ENCODE results near the gene BARX1.

BARX1 gene

DNA sequence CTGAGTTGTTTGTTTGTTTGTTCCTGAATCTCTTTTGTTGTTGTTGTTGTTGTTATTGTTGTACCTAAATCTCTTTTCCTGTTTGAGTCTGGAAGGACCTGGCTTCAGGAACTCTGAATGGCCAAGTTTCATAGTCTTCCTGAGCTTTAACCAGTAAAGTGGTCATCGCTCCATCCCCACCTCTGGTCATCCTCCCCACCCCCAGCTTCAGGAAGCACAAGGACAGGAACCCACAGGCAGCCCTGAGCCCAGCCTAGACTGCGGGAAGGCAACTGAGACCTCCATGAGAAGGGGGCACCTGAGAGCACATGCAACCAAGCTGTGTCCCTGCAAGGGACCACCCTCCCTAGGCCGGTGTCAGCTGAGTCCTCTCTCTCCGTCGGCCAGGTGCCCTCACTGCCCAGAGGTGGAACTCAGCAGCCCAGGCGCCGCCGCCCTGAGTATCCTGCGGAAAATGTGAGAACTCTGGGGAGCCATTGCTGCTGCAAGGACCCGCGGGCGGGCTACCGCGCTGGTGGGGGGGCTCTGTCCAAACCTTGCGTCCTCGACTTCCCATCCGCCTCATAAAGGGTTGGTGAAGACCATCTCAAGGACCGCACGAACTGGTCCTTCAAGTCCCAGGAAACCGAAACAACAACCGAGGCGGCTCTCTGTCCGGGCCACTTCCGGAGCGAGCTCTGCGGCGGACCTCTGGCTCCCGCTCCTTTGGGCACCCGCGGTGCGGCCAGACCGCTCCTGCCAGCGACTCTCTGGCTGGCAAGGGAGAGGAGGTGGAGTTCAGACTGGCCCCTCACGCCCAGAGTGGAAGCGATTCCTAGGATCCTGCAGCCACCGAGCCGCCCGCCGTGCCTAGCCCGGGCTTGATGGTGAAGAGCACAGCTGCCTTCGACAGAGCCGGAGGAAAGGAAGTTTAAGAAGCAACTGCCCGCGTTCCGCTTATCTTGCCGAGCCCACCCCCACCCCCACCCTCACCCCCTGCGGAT, 4.2 kb downstream of the BARX1 start:
- DNase-seq, result no peak

DNA sequence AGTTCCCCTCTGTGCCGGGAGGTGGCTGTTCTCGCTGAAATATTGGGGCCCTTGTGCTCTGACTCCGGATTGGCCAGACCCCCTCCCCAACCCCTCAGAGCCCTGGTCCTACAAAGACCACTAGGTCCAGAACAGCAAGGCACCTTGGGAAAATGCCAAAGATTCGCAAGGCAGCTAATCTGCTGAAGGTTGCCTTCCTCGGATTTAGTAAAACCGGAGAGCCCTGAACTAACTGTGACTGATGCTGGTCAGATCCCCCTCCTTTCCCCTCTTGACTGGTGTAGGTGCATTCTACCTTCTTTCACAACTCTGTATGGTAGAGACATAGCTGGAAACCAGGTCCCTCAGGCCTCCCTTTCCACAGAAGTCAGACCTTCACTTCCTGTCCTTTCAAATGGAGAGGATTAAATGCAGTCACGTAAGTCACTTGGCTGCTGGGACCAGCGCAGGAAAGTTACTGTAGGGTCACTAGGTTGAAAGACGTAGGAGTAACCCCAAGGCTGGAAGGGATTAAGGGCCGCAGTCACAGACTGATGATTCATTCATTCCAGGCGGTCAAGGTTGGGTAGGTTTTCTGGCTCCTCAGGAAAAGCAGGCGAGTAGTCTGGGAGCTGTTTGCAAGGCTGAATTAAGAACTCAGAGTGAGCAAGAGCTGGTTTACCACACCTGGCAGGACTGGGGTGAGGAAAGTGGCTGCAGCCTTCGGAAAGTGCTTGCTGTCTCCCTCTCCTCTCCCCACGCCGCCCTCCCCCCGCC, 5.3 kb downstream of the BARX1 start:
- no peak for DNase-seq

DNA sequence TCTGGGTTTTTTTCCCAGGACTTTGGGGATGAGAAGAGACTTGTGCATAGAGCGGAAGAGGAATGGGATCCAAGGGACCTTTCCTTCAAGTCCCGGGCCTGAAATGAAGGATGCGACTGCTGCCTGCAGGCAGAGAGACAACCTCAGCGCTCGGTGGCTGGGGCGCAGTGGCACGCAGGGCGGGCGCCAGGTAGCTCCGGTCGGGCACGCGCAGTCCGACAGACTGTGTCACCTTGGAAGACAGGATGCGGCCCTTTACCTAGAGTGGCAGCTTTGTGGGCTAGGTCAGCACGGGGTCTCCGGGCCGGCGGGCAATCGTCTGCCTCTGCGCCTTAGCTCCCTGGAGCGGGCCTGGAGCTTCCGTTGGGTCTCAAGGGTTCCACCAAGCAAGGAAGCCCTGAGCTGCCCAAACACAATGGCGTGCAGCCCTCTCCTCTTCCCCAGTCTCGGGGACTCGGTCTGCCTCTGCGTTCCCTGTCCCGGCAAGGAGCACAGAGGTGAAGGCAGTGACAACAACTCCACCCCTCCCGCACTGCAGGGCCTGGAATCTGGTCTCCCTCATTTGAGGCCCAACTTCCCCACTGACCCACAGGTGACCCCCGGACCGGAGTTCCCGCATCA, 6.0 kb downstream of the BARX1 start:
- no peak for DNase-seq

DNA sequence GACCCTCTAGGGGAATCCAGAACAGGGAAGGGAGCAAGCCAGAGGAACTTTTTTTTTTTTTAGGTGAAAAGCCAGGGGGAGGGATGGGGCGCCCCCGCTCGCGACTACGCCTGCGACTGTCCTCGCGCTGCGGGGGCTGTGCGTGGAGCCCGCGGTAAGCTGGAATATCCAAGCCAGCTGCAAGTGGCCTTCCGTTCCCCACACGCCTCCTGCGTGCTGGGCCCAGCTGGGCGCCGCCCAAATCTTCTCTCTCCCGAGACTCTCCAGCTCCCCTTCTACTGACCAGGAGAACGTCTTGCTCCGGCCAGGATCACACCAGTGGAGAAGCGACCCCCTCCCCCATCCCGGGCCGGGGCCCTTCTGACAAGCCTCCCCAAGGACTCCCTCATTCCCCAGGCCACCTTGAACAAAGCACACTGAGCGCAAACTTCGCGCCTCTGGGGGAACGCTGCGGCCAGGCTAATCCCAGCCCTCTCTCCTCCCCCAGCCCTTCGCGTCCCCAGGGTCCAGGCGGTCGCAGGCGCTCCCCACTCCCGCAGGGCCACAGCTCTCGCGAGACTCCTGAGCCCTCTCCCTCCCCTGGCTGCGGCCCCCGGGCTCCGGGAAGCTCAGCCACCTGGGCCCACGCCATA, 6.6 kb downstream of the BARX1 start:
- no peak for DNase-seq

DNA sequence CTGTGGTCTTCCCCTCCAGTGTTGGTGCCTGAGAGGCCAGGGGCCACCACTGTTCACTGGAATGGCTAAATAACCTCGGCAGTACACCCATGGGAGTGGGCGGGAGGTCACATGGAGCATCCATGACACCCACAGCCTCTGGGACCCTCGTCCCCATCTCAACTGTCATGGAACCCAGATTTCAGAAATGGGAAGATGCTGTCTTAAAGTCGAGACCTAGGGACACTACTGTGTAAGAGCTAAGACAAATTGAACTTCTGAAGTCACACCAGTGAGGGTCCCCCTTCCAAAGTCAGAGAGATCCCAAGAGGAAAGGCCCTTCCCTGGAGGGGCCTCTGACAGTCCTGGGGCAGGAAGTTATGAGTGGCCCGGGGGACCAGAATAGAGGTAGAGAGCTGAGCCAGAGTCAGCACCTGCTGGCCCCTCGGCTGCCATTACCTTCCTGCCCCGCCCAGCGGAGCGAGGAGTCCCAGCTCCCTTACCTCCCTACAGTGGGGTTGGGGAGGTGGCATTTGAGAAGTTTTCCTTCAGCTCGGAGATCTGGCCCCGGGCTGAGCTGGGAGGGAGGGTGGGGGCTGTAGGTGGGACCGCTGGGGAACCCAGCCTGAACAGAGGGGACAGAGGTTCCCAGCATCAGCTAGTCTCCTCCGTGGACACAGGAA, 7.6 kb downstream of the BARX1 start:
- no peak for DNase-seq

DNA sequence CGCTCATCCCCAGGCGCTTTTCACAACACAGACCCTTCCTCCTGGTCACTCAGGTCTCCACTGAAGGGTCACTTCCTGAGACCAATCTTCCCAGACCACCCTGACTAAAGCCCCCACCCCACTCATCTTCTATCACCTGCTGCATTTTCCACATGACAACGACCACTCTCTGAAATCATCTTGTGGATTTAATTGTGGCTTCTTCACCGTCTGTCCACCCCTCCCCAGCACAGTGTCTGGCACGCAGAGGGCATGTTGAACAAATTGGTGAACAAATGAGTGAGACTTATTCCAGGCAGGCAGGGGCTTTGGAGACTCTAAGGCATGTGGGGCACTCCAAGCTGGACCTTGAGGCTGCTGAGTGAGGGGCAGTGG, 8.8 kb downstream of the BARX1 start:
- no peak for DNase-seq

DNA sequence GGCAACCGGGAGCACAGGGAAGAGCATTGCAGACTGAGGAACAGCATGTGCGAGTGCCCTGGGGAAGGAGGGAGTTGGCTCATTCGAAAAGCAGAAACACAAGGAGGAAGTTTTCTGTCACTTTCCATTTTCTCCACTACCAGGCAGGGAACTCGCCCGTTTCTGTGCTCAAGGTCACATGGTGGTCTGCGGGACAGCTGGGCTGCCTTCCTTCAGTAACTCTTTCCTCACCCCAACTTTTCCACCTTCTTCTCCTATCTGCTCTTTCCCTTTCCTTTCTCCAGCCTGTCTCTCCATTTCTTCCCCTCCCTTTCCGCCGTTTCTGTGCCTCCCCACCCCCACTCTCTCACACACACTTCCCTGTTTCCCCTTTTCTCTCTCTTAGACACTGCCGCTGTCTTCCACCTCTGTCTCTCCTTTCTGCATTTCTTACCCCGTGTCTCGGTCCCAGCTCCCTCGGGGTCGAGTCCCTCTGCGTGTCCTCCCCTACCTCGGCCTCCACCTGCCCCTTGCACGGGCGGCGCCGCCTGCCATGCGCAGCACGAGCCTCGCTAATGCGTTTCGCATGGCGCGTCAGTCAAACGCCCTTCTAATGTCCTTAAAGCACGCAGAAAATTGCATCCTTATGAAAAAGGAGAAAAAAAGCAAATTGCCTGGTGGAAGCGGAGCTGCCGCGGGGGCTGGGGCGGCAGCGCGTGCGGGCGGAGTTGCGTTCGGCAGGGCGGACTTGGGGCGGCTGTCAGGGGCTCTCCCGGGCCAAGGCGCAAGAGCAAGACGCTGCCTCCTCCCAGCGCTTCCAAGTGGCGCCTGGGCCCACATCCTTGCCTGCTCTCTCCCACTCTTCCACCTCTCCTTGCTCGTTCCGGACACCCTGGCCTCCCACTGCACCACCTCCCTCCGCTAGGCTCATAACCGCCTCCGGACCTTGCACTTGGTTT, 9.5 kb downstream of the BARX1 start:
- no peak for DNase-seq

DNA sequence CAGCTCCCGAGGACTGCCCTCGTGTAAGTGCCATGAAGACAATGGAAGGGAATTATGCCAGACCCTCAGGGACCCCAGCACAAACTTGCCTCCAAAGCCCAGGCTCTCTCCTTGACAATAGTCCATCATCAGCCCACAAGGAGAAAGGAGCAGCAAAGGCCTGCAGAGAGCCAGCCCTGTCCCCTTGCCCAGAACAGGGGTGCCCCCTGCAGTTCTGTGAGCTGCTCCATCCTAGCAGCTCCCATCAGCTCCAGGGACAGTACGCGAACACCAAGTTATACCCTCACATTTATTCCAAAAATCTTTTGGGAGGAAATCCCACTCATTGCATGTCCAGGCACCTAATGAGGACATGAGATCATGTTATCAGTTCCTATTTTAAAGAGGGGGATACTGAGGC, 11.1 kb downstream of the BARX1 start:
- no peak for DNase-seq

DNA sequence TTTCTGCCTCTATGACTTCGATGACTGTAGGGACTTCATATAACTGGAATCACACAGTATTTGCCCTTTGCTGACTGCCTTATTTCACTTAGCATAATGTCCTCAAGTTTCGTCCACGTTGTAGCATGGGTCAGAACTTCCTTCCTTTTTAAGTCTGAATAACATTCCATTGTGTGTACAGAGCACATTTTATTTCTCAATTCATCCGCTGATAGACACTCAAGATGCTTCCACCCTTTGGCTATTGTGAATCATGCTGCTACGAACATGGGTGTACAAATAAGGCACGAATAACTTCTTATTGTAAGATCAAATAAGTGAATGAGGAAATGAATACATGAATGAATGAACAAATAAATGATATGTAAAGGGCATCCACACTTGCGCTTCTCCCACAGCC, 13.0 kb downstream of the BARX1 start:
- DNase-seq, result no peak

DNA sequence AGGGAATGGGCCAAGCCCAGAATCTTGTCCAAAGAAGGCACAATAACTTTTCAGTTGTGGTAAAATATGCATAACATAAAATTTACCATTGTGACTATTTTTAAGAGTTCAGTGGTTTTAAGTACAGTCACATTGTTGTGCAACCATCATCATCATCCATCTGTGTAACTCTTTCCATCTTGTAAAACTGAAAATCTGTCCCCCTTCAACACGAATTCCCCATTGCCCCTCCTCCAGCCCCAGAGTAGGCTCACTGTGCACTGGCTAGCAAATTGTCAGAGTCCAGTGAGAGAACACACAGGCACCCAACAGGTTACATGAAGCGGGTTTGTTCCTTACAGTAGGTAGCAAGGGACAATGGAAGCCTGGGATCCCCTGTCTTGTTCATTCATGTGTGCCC, 13.7 kb downstream of the BARX1 start:
- DNase-seq, result no peak

DNA sequence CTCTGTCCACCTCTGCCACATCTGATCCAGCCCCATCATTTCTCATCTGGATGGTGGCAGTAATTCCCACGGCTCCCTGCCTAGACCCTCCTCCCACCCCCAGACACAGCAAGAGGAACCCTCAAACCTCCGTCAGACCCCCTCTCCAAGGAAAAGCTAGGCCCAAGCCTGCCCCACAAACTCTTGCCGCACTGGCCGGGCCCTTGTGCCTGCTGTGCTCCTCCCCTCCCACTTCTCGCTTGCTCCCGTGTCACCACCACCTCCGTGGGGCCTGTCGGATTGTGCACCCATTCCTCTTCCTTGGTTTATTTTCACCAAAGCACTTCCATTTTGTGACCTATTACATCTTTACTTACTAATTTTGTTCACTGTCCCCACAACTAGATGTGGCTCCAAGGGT, 14.2 kb downstream of the BARX1 start:
- no peak for DNase-seq

DNA sequence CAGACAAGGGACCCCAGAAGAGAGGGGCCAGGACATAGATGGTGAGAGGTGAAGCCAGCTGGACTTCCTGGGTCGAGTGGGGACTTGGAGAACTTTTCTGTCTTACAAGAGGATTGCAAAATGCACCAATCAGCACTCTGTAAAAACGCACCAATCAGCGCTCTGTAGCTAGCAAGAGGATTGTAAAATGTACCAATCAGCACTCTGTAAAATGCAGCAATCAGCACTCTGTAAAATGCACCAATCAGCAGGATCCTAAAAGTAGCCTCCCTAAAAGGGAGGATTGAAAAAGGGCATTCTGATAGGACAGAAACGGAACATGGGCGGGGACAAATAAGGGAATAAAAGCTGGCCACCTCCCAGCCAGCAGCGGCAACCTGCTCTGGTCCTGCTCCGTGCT, 15.6 kb downstream of the BARX1 start:
- peak in 1 of 2 experiments; percentile 4 for DNase-seq

DNA sequence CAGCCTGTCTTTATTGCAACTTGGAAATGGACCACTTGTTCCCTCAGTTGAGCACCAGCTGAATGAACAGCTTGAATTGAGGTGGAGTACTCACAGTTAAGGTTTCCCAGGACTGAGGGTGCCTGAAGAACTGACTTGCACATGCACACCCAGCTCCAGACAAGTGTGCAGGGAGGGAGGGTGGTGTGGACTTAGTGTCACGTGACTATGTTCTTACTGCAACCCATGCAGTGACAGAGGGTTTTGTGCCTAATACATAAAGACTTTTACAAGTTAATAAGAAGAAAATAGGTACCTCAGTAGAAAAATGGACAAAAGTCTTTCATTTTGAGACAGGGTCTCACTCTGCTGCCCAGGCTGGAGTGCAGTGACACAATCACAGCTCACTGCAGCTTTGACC, 18.0 kb downstream of the BARX1 start:
- no peak for DNase-seq

DNA sequence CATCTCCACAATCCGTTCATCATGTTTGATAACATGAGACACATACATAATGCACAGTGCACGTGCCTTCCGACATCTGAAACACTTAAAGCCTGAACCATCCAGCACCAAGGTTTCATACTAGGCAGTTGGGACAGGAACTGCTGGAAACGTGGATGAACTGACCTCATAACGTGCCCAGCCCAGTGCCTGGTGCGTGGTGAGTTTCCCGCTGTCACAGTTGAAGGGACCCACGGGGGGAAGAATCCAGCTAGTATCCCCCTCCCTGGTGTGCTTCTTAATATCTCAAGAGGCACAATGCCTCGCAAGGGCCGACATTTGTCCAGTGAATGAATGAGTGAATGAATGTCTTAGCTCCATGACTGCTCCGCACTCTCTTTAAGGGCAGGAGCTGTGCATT, 23.2 kb downstream of the BARX1 start:
- no peak for DNase-seq

DNA sequence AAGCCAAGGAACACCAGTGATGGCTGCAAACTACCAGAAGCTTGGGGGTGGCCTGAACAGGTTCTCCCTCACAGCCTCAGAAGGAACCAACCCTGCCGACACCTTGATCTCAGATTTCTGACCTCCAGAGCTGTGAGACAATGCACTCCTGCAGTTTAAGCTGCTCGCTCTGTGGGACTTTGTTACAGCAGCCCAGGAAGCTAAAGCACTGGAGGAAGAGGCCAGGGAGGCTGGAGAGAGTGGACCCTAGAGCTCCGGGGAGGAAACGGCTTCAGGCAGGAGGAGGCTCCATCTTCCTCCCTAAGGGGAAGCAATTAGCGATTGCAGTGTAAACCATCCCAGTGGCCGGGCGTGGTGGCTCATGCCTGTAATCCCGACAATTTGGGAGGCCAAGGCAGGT, 25.1 kb downstream of the BARX1 start:
- DNase-seq, result no peak

DNA sequence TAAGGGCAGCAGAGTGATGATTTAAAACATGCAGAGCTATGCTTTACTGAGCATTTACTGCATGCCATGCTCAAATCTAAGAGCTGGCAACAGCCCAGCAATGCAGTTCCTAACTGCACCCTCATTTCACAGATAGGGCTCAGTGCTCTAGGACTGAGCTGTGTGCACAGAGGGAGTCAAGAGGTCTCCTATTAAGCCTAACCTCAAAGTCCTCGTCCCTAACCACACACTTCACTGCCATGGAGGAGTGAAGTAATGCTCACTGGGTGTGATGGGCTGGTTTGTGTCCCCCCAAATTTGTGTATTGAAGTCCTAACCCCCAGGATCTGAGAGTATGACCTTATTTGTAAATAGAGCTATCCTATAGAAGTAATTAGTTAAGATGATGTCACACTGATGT, 25.9 kb downstream of the BARX1 start:
- no peak for DNase-seq

DNA sequence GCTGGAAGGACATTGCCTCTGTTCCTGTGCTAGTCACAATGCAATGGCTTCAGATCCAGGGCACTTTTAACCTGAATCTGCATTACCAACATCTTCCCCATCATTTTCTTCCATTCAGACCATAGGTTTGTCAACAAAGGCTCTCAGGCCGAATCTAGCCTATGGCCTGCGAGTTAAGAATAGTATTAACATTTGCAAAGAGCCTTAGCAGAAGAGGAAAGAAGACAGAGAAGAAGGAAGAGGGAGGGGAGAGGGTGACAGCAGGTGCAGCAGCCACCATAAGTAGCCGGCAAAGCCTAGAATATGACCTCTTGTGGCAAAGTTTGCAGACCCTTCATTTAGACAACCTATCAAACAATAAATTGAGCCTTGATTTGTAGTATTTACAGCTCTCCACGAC, 32.6 kb downstream of the BARX1 start:
- no peak for DNase-seq

DNA sequence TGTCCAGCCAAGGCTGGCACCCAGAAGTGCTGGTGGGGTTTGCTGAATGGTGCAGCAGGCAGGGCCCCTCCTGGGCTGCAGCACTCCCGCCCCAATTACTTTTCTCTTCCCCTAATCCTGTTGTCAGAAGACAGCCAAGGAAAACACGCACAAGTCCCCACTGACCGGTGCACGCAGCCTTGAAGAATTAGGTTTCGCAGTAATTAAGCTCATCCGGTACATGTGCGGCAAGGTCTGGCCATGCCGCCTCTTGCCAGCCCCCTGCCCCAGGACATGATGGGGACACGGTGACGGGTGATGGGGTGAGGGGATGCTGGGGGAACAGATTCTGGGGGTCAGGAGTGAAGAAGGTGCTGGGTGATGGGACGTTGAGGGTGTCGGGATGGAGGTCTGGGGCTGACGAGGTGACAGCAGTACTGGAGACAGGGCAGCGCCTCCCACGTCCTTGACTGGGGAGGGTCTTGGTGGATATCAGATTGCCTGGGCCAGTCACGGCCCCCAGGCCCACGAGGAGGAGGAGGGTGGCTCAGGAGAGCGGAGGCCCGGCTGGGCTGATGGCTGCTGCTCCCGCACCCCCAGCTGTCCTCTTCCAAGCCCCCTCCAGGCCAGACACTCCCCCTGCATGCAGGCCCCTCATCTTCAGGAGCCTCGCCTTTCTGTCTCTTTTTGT, 34.9 kb downstream of the BARX1 start:
- DNase-seq, result no peak

DNA sequence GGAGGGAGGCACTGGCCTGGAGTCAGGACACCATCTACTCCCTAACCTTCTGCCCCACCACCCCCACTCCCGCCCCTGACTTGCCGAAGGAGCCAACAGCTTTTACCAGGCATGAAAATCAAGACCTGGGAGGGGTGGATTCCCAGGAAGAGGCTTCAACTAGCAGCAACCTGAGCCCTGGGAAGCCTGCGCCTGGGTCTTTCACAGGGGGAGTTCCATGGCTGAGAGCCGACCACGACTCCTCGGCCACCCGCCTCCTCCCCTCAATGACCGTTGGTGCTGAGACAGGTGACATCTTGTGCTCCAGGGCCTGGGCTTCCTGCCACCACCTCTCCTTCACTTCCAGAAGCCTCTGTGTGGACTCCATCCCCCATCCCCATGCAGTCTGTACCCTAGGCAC, 37.1 kb downstream of the BARX1 start:
- no peak for DNase-seq

DNA sequence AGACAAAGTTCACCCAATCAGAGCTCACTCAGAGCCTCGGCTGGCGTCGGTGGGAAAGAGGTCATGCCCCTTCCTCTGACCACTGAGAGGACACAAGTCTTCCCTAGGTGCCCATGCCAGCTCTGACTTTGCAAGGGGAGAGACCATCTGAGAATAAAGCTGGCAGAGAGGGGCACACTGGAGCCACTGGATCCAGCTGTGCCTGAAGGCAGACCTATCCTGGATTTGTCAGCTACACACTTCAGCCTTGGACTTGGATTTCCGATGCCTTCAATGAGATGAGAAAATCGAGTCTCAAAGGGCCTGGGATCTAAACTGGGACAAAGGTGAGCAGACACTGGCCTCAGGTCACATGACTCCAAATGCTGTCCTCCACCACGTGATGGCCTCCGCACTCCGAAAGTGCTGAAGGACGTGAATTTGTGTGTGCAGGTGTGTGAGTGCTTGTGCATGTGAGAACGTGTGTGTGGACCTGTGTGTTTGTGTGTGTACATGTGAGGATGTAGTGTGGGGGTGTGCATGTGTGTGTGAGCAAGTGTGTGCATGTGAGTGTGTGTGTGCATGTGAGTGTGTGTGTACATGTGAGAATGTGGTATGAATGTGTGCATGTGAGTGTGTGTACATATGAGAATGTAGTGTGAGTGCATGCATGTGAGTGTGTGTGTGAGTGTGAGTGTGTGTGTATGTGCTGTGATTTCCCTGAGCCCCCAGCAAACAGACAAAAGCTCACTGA, 37.9 kb downstream of the BARX1 start:
- DNase-seq, result no peak
